HCT116 (cell line): ENCODE results near the gene EXOC6B. TPM values are rescaled to one million over a fixed set of nuclear protein-coding genes. Genes with fewer than 3 reads are reported as not detected.

Experiments used
- ATAC-seq: fragments of 200-7000 bp; cut with Tn5 transposase; 2 replicates; pipeline ENCODE4 v1.9.1; 2020; ENCODE audit warnings: mild to moderate bottlenecking, moderate library complexity
- BruUV-seq: library from RNA; stranded (reverse); fragments of 400-500 nt; replicated peaks from 2 replicates; lab custom pipeline; 2021; lab: Mats Ljungman, UMichigan
- CTCF ChIA-PET: fragments of 300-600 bp; sonication (Branson Sonifier 250); formaldehyde crosslinking; loops from one replicate; lab custom pipeline; 2021; ENCODE audit warnings: antibody characterized with exemption; lab: Charles Lee
- POLR2A ChIA-PET: fragments of 300-600, 350-600 bp; sonication (Branson Sonifier 250); formaldehyde crosslinking; loops from one replicate; lab custom pipeline; 2021; ENCODE audit warnings: antibody characterized with exemption; lab: Charles Lee
- RAD21 ChIA-PET, 2 experiments: fragments of 300-600 bp; sonication (Branson Sonifier 250); formaldehyde crosslinking; loops; one replicate each; lab custom pipeline; 2023; ENCODE audit warnings: low total read pairs in 2 of 2; ENCODE audit not compliant: uncharacterized antibody in 2 of 2, unreplicated experiment in 2 of 2, low non-redundant PET in 1 of 2; lab: Charles Lee
- DNase-seq: peaks from one replicate; pipeline ENCODE4 v3.0.0-alpha.2; 2010; ENCODE audit warnings: low read depth, low spot score
- H2AFZ ChIP-seq: fragments of 200-600 bp; shearing (Covaris generic), sonication (generic); 2 replicates; pipeline ENCODE4 v1.6.1; 2017; ENCODE audit warnings: low read depth, mixed run types, mixed read lengths, antibody characterized with exemption, low read length; ENCODE audit not compliant: poor library complexity, severe bottlenecking
- H3K27ac ChIP-seq: 2 replicates; pipeline ENCODE4 v1.5.1; 2012; ENCODE audit warnings: low read depth, low read length
- H3K27me3 ChIP-seq: fragments of 200-600 bp; sonication (generic); 2 replicates; pipeline ENCODE4 v1.6.1; 2016; ENCODE audit warnings: mixed run types, low read length, mixed read lengths; ENCODE audit not compliant: insufficient read depth
- H3K36me3 ChIP-seq, 2 experiments: fragments of 200-500 bp in 1 of 2; fragments of 200-600 bp in 1 of 2; sonication (Bioruptor generic) in 1 of 2; sonication (generic) in 1 of 2; 2 replicates each; pipeline versions ENCODE4 v1.5.1 to v1.6.1; 2014 to 2016; ENCODE audit warnings: low read length in 2 of 2, inconsistent platforms in 1 of 2, mixed read lengths in 1 of 2, mixed run types in 1 of 2; ENCODE audit not compliant: insufficient read depth in 2 of 2, control insufficient read depth in 1 of 2
- H3K4me1 ChIP-seq, 2 experiments: fragments of 200-600 bp in 1 of 2; sonication (generic) in 1 of 2; 2 replicates each; pipeline versions ENCODE4 v1.5.1 to v1.6.1; 2012 to 2017; ENCODE audit warnings: low read length in 2 of 2, inconsistent platforms in 1 of 2, mild to moderate bottlenecking in 1 of 2, mixed read lengths in 1 of 2, mixed run types in 1 of 2, moderate library complexity in 1 of 2; ENCODE audit not compliant: insufficient read depth in 2 of 2, control insufficient read depth in 1 of 2
- H3K4me2 ChIP-seq: fragments of 200-600 bp; sonication (generic); 2 replicates; pipeline ENCODE4 v1.6.1; 2017; ENCODE audit warnings: mixed run types, low read length, mixed read lengths
- H3K4me3 ChIP-seq, 2 experiments: fragments of 200-600 bp in 1 of 2; sonication (generic) in 1 of 2; replicated peaks in 1 of 2; 2 replicates each; pipeline ENCODE4 v1.5.1; 2011 to 2016; ENCODE audit warnings: low read length in 2 of 2, control low read depth in 1 of 2, low read depth in 1 of 2, mild to moderate bottlenecking in 1 of 2, mixed read lengths in 1 of 2, mixed run types in 1 of 2
- H3K79me2 ChIP-seq: fragments of 200-600 bp; sonication (generic); 2 replicates; pipeline ENCODE4 v1.6.1; 2017; ENCODE audit warnings: mild to moderate bottlenecking, mixed run types, low read length, moderate library complexity, mixed read lengths; ENCODE audit not compliant: insufficient read depth
- H3K9ac ChIP-seq: fragments of 200-600 bp; sonication (generic); 2 replicates; pipeline ENCODE4 v1.6.1; 2016; ENCODE audit warnings: low read length, mixed read lengths
- H3K9me2 ChIP-seq: fragments of 200-600 bp; sonication (generic), shearing (Covaris generic); 2 replicates; pipeline ENCODE4 v1.6.1; 2017; ENCODE audit warnings: mixed run types, mild to moderate bottlenecking, moderate library complexity; ENCODE audit not compliant: insufficient read depth
- H3K9me3 ChIP-seq, 2 experiments: fragments of 200-500 bp in 1 of 2; fragments of 200-600 bp in 1 of 2; sonication (Bioruptor generic) in 1 of 2; sonication (generic) in 1 of 2; 2 replicates each; pipeline ENCODE4 v1.6.1; 2014 to 2017; ENCODE audit warnings: low read length in 2 of 2, mixed read lengths in 2 of 2, inconsistent platforms in 1 of 2, low read depth in 1 of 2, mild to moderate bottlenecking in 1 of 2, mixed run types in 1 of 2, moderate library complexity in 1 of 2; ENCODE audit not compliant: control insufficient read depth in 1 of 2, insufficient read depth in 1 of 2
- H4K20me1 ChIP-seq: fragments of 200-600 bp; sonication (generic), shearing (Covaris generic); 2 replicates; pipeline ENCODE4 v1.6.1; 2017; ENCODE audit warnings: mixed run types, mild to moderate bottlenecking, moderate library complexity; ENCODE audit not compliant: insufficient read depth
- EGR1 ChIP-seq: IDR thresholded peaks from 2 replicates; pipeline ENCODE4 v1.6.1; 2012; ENCODE audit warnings: low read depth
- EZH2 ChIP-seq: fragments of 200-600 bp; sonication (generic); IDR thresholded peaks from 2 replicates; pipeline ENCODE4 v1.6.1; 2017; ENCODE audit warnings: antibody characterized with exemption, mixed run types
- EZH2phosphoT487 ChIP-seq: fragments of 200-600 bp; IDR thresholded peaks from 2 replicates; pipeline ENCODE4 v1.6.1; 2018; ENCODE audit warnings: antibody characterized with exemption, borderline replicate concordance
- JUND ChIP-seq: IDR thresholded peaks from 2 replicates; pipeline ENCODE4 v1.6.1; 2012
- POLR2AphosphoS5 ChIP-seq: IDR thresholded peaks from 2 replicates; pipeline ENCODE4 v1.6.1; 2011; ENCODE audit warnings: mild to moderate bottlenecking, low read depth, low read length, moderate library complexity
- RAD21 ChIP-seq: IDR thresholded peaks from 2 replicates; pipeline ENCODE4 v1.6.1; 2012; ENCODE audit warnings: low read depth, mild to moderate bottlenecking
- TCF7L2 ChIP-seq: IDR thresholded peaks from 2 replicates; pipeline ENCODE4 v1.7.0; 2011; ENCODE audit warnings: borderline replicate concordance, inconsistent platforms; ENCODE audit not compliant: insufficient read depth, insufficient read length; ENCODE audit errors: extremely low read depth
- ZNF274 ChIP-seq: fragments of 200-500 bp; sonication (Bioruptor generic); IDR thresholded peaks from 2 replicates; pipeline ENCODE4 v1.6.1; 2014; ENCODE audit warnings: mild to moderate bottlenecking, low read depth, low read length, inconsistent platforms
- intact Hi-C: fragments of 100-400 bp; cut with micrococcal nuclease; formaldehyde crosslinking; loops from 2 replicates; pipeline ENCODE4 v1.10.0; 2022
- total RNA-seq: library from RNA; stranded (reverse); gene quantifications from one replicate; pipeline ENCODE4 v1.2.1, GENCODE V29; 2021; ENCODE audit not compliant: unreplicated experiment
- TF ChIP-seq, protein P1 (sequence below): IDR thresholded peaks from 2 replicates; pipeline ENCODE4 v1.6.1; 2012; ENCODE audit warnings: low read depth
- TF ChIP-seq, protein P2 (sequence below): IDR thresholded peaks from 2 replicates; pipeline ENCODE4 v1.6.1; 2012

Gene EXOC6B
- total RNA-seq, 1 experiment from 2014 or later, result 25.4 TPM

- ChIA-PET POLR2A (no interaction called here), RAD21 (no interaction called here), CTCF (no interaction called here)
- H3K79me2 ChIP-seq, result no peaks in the 10 kb centered on the region
- no peaks in the 10 kb centered on the region for H3K9me2 ChIP-seq
- H2AFZ ChIP-seq, result no peak overlapping the region
- H3K27ac ChIP-seq, result no peak overlapping the region
- DNase-seq (no peak), ATAC-seq (no peak)
- no TSS peak for BruUV-seq
- H3K9ac ChIP-seq, result no peak overlapping the region
- no peaks in the 10 kb centered on the region for H4K20me1 ChIP-seq
- H3K4me1 ChIP-seq, result peaks cover 18 to 44% of the 10 kb centered on the region in 2 experiments; a peak in 3 of 4 replicates
- H3K27me3 ChIP-seq, result no peaks in the 10 kb centered on the region
- H3K4me3 ChIP-seq, result peak overlapping the region in 1 of 2 experiments; percentile 68; a peak in 2 of 4 replicates
- H3K9me3 ChIP-seq, result no peaks in the 10 kb centered on the region
- intact Hi-C loops, result no loop called here
- TF ChIP-seq ZNF274, result no peak
- TF ChIP-seq POLR2AphosphoS5, result no peak
- no peak for TF ChIP-seq RAD21
- TF ChIP-seq TCF7L2, result no peak
- TF ChIP-seq, protein P1, sequence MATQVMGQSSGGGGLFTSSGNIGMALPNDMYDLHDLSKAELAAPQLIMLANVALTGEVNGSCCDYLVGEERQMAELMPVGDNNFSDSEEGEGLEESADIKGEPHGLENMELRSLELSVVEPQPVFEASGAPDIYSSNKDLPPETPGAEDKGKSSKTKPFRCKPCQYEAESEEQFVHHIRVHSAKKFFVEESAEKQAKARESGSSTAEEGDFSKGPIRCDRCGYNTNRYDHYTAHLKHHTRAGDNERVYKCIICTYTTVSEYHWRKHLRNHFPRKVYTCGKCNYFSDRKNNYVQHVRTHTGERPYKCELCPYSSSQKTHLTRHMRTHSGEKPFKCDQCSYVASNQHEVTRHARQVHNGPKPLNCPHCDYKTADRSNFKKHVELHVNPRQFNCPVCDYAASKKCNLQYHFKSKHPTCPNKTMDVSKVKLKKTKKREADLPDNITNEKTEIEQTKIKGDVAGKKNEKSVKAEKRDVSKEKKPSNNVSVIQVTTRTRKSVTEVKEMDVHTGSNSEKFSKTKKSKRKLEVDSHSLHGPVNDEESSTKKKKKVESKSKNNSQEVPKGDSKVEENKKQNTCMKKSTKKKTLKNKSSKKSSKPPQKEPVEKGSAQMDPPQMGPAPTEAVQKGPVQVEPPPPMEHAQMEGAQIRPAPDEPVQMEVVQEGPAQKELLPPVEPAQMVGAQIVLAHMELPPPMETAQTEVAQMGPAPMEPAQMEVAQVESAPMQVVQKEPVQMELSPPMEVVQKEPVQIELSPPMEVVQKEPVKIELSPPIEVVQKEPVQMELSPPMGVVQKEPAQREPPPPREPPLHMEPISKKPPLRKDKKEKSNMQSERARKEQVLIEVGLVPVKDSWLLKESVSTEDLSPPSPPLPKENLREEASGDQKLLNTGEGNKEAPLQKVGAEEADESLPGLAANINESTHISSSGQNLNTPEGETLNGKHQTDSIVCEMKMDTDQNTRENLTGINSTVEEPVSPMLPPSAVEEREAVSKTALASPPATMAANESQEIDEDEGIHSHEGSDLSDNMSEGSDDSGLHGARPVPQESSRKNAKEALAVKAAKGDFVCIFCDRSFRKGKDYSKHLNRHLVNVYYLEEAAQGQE, result no peak
- TF ChIP-seq EZH2, result no peak
- no peak for TF ChIP-seq EGR1
- no peak for TF ChIP-seq EZH2phosphoT487
- TF ChIP-seq, protein P2, sequence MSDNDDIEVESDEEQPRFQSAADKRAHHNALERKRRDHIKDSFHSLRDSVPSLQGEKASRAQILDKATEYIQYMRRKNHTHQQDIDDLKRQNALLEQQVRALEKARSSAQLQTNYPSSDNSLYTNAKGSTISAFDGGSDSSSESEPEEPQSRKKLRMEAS, result no peak
- no peak for TF ChIP-seq JUND
- H3K36me3 ChIP-seq, result no peaks in the 10 kb centered on the region
- peak overlapping the region; percentile 90 for H3K4me2 ChIP-seq
These were observed 679.2 kb downstream of the EXOC6B start for GRCh38 chr2:72146347-72147302.
